ENCODE data around the gene GSK3B.

Gene GSK3B

GRCh38 chr3:119783255-119783654, 311.0 kb downstream of the GSK3B start:
- H3K36me3 Mint-ChIP-seq: no peaks in the 10 kb centered on the region
- no peak overlapping the region for H3K4me3 Mint-ChIP-seq
- H3K9me3 Mint-ChIP-seq (ENCODE audit: low read depth): no peaks in the 10 kb centered on the region
- H3K27me3 Mint-ChIP-seq: no peaks in the 10 kb centered on the region
- H3K27ac Mint-ChIP-seq: no peak overlapping the region
- peaks cover 3% of the 10 kb centered on the region for H3K4me1 Mint-ChIP-seq (ENCODE audit: low read depth)

GRCh38 chr3:119782460-119782859, 311.8 kb downstream of the GSK3B start:
- Mint-ChIP-seq H3K27ac (no peak overlapping the region), H3K4me1 (ENCODE audit: low read depth) (peaks cover 3% of the 10 kb centered on the region), H3K4me3 (no peak overlapping the region), H3K27me3 (no peaks in the 10 kb centered on the region), H3K9me3 (ENCODE audit: low read depth) (no peaks in the 10 kb centered on the region), H3K36me3 (no peaks in the 10 kb centered on the region)

GRCh38 chr3:119781330-119782198, 312.7 kb downstream of the GSK3B start, which contains the start of gene NR1I2:
TSS of gene NR1I2 (plus strand) at chr3:119782101.
- no peak within 1 kb of the TSS for H3K4me3 Mint-ChIP-seq
- no peaks in the 10 kb centered on the region for H3K27me3 Mint-ChIP-seq
- peaks cover 3% of the 10 kb centered on the region for H3K4me1 Mint-ChIP-seq (ENCODE audit: low read depth)
- peaks cover under 1% of the 10 kb centered on the region for H3K36me3 Mint-ChIP-seq
- H3K27ac Mint-ChIP-seq: no peak within 1 kb of the TSS
- H3K9me3 Mint-ChIP-seq (ENCODE audit: low read depth): peaks cover 1% of the 10 kb centered on the region

- Mint-ChIP-seq H3K27me3 (no peaks in the 10 kb centered on the region), H3K4me1 (ENCODE audit: low read depth) (peaks cover 3% of the 10 kb centered on the region), H3K36me3 (peaks cover 5% of the 10 kb centered on the region), H3K4me3 (no peak overlapping the region), H3K27ac (no peak overlapping the region), H3K9me3 (ENCODE audit: low read depth) (peaks cover 10% of the 10 kb centered on the region)
These were observed 314.4 kb downstream of the GSK3B start for GRCh38 chr3:119779731-119780383.

GRCh38 chr3:119778811-119779210, 315.4 kb downstream of the GSK3B start:
- Mint-ChIP-seq H3K27me3 (no peaks in the 10 kb centered on the region), H3K27ac (no peak overlapping the region), H3K4me1 (ENCODE audit: low read depth) (peaks cover 3% of the 10 kb centered on the region), H3K36me3 (peaks cover 5% of the 10 kb centered on the region), H3K4me3 (no peak overlapping the region), H3K9me3 (ENCODE audit: low read depth) (peaks cover 10% of the 10 kb centered on the region)

- Mint-ChIP-seq H3K4me3 (no peak overlapping the region), H3K27me3 (no peaks in the 10 kb centered on the region), H3K4me1 (ENCODE audit: low read depth) (peaks cover 3% of the 10 kb centered on the region), H3K36me3 (peaks cover 5% of the 10 kb centered on the region), H3K27ac (no peak overlapping the region), H3K9me3 (ENCODE audit: low read depth) (peaks cover 10% of the 10 kb centered on the region)
These were observed 316.1 kb downstream of the GSK3B start for GRCh38 chr3:119778176-119778575.

- Mint-ChIP-seq H3K4me3 (no peak overlapping the region), H3K36me3 (peaks cover 5% of the 10 kb centered on the region), H3K9me3 (ENCODE audit: low read depth) (peaks cover 10% of the 10 kb centered on the region), H3K27me3 (peaks cover 2% of the 10 kb centered on the region), H3K4me1 (ENCODE audit: low read depth) (peaks cover 3% of the 10 kb centered on the region), H3K27ac (no peak overlapping the region)
These were observed 317.9 kb downstream of the GSK3B start for GRCh38 chr3:119776304-119776703.

GRCh38 chr3:119774444-119774843, 319.8 kb downstream of the GSK3B start:
- Mint-ChIP-seq H3K27ac (no peak overlapping the region), H3K4me3 (no peak overlapping the region), H3K9me3 (ENCODE audit: low read depth) (peaks cover 10% of the 10 kb centered on the region), H3K36me3 (peaks cover 5% of the 10 kb centered on the region), H3K4me1 (ENCODE audit: low read depth) (no peaks in the 10 kb centered on the region), H3K27me3 (peaks cover 2% of the 10 kb centered on the region)

All from activated naive CD8-positive, alpha-beta T cell (primary cell).